Putamen (tissue), 1 donor: Measurements from ENCODE around the gene PPIB.

Source experiments
- DNase-seq: peaks from one replicate; pipeline ENCODE4 v3.0.0-alpha.2; 2016; ENCODE audit warnings: low spot score

PPIB gene

GRCh38 chr15:64162869-64163658 lies at the start of gene PPIB:
Gene PPIB (minus strand): TSS chr15:64163022. CDS start chr15:64162986, 36 bp downstream.
- DNase-seq: peak; percentile 98

GRCh38 chr15:64211696-64212095 lies 48.9 kb upstream of the PPIB start:
- no peak for DNase-seq

GRCh38 chr15:64210371-64210770 lies 47.5 kb upstream of the PPIB start:
- no peak for DNase-seq

- no peak for DNase-seq
Observed at GRCh38 chr15:64209680-64210334, 47.0 kb upstream of the PPIB start.

GRCh38 chr15:64205202-64205601 lies 42.4 kb upstream of the PPIB start:
- DNase-seq: no peak

- DNase-seq: peak; percentile 29
Observed at GRCh38 chr15:64197425-64197824, 34.6 kb upstream of the PPIB start.

- no peak for DNase-seq
Observed at GRCh38 chr15:64193971-64194370, 31.1 kb upstream of the PPIB start.

- DNase-seq: no peak
Observed at GRCh38 chr15:64191971-64192830, 29.4 kb upstream of the PPIB start.

GRCh38 chr15:64187396-64188191 lies 24.8 kb upstream of the PPIB start:
- no peak for DNase-seq

GRCh38 chr15:64185146-64185911 lies 22.5 kb upstream of the PPIB start:
- no peak for DNase-seq

- no peak for DNase-seq
Observed at GRCh38 chr15:64182859-64183370, 20.1 kb upstream of the PPIB start.

- DNase-seq: peak; percentile 66
Observed at GRCh38 chr15:64180235-64180824, 17.5 kb upstream of the PPIB start.

GRCh38 chr15:64166102-64166890 lies 3.5 kb upstream of the PPIB start:
- no peak for DNase-seq

- DNase-seq: no peak
Observed at GRCh38 chr15:64164436-64164835, 1.6 kb upstream of the PPIB start.

GRCh38 chr15:64163659-64164362 lies 989 bp upstream of the PPIB start:
- DNase-seq: no peak

- no peak for DNase-seq
Observed at GRCh38 chr15:64162478-64162868, 349 bp downstream of the PPIB start.

GRCh38 chr15:64161688-64162477 lies 939 bp downstream of the PPIB start:
- no peak for DNase-seq
